Liver (tissue), 3 donors: ENCODE results near the gene SRGN.

Source experiments
- EGR1 ChIP-seq, 2 donors: IDR thresholded peaks; 2 replicates each; pipeline ENCODE4 v1.6.1; 2016 to 2018; ENCODE audit warnings: antibody characterized with exemption in 2 of 2, low read depth in 2 of 2
- GABPA ChIP-seq, 2 donors: IDR thresholded peaks in 1 of 2; conservative IDR thresholded peaks in 1 of 2; 2 replicates each; pipeline ENCODE4 v1.6.1; 2016; ENCODE audit warnings: antibody characterized with exemption in 2 of 2, mild to moderate bottlenecking in 1 of 2, moderate library complexity in 1 of 2
- JUND ChIP-seq, 2 donors: IDR thresholded peaks; 2 replicates each; pipeline ENCODE4 v1.6.1; 2016; ENCODE audit warnings: antibody characterized with exemption in 2 of 2
- RXRA ChIP-seq, 2 donors: IDR thresholded peaks; 2 replicates each; pipeline ENCODE4 v1.6.1; 2017 to 2018; ENCODE audit warnings: antibody characterized with exemption in 2 of 2, mild to moderate bottlenecking in 1 of 2
- SP1 ChIP-seq: IDR thresholded peaks from 2 replicates; pipeline ENCODE4 v1.6.1; 2018; ENCODE audit warnings: antibody characterized with exemption, mild to moderate bottlenecking
- TAF1 ChIP-seq: conservative IDR thresholded peaks from 2 replicates; pipeline ENCODE4 v1.6.1; 2016; ENCODE audit warnings: antibody characterized with exemption, mild to moderate bottlenecking
- TF ChIP-seq, protein P1 (sequence below): fragments of 150-350 bp; IDR thresholded peaks from 2 replicates; pipeline ENCODE4 v1.5.1; 2017; ENCODE audit warnings: improper control_type of control experiment, low read depth, low read length; ENCODE audit not compliant: missing input control
- TF ChIP-seq, protein P2 (sequence below): IDR thresholded peaks from 2 replicates; pipeline ENCODE4 v1.6.1; 2016; ENCODE audit warnings: antibody characterized with exemption
- donor health status: healthy.
- donor health status: healthy.

DNA sequence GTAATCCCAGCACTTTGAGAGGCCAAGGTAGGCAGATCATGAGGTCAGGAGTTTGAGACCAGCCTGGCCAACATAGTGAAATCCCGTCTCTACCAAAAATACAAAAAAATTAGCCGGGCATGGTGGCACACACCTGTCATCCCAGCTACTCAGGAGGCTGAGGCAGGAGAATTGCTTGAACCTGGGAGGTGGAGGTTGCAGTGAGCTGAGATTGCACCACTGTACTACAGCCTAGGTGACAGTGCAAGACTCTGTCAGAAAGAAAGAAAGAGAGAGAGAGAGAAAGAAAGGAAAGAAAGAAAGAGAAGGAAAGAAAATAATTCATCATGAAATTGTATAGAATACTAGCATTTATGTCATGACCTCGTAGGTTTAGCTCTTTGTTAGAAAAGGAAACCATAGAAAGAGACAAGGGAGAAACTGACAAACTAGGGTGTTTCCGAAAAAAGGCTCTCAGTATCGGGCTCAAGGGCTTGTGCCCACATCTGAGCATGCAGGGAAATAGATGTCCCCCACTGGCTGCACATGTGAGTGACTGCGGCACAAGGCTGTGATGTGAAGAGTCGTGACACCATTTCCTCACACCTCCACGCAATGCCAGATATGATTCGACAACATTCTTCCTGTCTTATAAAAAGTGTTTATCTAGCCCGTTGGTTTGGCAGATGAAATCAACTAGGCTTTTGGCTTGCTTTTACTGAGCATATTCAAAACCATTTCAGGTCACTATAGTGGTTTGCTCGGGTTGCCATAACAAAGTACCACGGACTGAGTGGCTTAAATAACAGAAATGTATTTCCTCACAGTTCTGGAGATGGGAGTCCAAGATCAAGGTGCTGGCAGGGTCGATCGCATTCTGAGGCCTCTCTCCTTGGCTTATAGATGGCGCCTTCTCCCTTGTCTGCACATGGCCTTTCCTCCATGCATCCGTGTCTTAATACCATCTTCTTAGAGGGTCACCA lies 2.0 kb downstream of the SRGN start:
- TF ChIP-seq, protein P1, sequence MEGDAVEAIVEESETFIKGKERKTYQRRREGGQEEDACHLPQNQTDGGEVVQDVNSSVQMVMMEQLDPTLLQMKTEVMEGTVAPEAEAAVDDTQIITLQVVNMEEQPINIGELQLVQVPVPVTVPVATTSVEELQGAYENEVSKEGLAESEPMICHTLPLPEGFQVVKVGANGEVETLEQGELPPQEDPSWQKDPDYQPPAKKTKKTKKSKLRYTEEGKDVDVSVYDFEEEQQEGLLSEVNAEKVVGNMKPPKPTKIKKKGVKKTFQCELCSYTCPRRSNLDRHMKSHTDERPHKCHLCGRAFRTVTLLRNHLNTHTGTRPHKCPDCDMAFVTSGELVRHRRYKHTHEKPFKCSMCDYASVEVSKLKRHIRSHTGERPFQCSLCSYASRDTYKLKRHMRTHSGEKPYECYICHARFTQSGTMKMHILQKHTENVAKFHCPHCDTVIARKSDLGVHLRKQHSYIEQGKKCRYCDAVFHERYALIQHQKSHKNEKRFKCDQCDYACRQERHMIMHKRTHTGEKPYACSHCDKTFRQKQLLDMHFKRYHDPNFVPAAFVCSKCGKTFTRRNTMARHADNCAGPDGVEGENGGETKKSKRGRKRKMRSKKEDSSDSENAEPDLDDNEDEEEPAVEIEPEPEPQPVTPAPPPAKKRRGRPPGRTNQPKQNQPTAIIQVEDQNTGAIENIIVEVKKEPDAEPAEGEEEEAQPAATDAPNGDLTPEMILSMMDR: no peak
- TF ChIP-seq RXRA (IDR thresholded peaks at IDR 0.05) (no peak), TAF1 (no peak), EGR1 (IDR thresholded peaks at IDR 0.05; ENCODE audit: low read depth in 2 of 2) (no peak), JUND (IDR thresholded peaks at IDR 0.05) (no peak), GABPA (IDR thresholded peaks at IDR 0.05 in 1 of 2, conservative IDR thresholded peaks at IDR 0.05 in 1 of 2) (no peak), SP1 (no peak)
- TF ChIP-seq, protein P2, sequence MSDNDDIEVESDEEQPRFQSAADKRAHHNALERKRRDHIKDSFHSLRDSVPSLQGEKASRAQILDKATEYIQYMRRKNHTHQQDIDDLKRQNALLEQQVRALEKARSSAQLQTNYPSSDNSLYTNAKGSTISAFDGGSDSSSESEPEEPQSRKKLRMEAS: no peak
